Measurements from ENCODE around the gene BTN1A1. TPM values are rescaled to one million over a fixed set of nuclear protein-coding genes. Genes with fewer than 3 reads are reported as not detected.

Gene BTN1A1
- total and polyA plus RNA-seq, 10 of the 15 experiments (the other 5 are each of a cell fraction or from before 2014, with no cell fraction given) = 0.05 to 2.2 (median 0.87) TPM

DNA sequence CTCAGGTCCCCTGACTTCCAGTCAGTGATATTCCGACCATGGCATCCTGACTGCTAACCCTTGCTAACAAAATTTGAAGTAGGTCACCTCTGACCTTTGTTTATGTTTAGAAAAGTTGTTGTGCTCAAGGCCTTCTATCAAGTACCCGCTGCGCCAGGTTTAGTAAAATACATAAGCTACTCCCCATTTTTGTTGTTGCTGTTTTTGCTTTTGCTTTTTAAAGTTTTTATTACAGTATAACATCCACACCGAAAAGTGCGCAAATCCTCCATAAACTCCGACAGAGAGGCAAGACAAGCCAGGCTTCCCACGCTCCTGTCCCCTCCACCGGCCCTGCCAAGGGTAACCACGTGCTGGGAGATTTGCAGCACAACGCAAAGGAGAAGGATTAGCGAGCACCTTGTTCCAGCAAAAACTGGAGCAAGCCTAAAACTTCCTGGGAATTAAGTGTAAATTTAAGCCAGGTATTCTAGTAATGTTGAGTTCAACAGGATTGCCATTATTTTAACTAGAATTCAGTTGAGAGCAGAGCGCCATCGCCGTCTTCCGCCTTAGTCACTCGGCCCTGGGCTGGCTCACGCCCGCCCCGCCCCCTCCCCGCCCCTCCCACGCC is 20.2 kb downstream of the BTN1A1 start (continued):
- TF ChIP-seq, protein P1, sequence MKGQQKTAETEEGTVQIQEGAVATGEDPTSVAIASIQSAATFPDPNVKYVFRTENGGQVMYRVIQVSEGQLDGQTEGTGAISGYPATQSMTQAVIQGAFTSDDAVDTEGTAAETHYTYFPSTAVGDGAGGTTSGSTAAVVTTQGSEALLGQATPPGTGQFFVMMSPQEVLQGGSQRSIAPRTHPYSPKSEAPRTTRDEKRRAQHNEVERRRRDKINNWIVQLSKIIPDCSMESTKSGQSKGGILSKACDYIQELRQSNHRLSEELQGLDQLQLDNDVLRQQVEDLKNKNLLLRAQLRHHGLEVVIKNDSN (IDR thresholded peaks at IDR 0.05; ENCODE audit: borderline replicate concordance, extremely low read length, insufficient read depth, low read depth, low read length) = peak; percentile 24
- TF ChIP-seq CBX3 (IDR thresholded peaks at IDR 0.05; ENCODE audit: borderline replicate concordance, low read depth) (no peak), SPI1 (IDR thresholded peaks at IDR 0.05; ENCODE audit: borderline replicate concordance, insufficient read depth, low read depth, low read length) (no peak), TCF3 (IDR thresholded peaks at IDR 0.05; ENCODE audit: borderline replicate concordance, insufficient read depth, low read depth, low read length) (0 out of 2 replicates have a peak, but pooled peaks have one; percentile 1), TAF1 (IDR thresholded peaks at IDR 0.05; ENCODE audit: borderline replicate concordance, low read depth, low read length) (peak; percentile 7; the same call in 1 of the 2 replicates), SREBF2 (IDR thresholded peaks at IDR 0.05; ENCODE audit: low read length) (no peak), EGR1 (IDR thresholded peaks at IDR 0.05; ENCODE audit: borderline replicate concordance in 1 of 2, low read depth in 2 of 2, low read length in 2 of 2) (peak in 1 of 2 experiments; percentile 8; a peak in 1 of 3 replicates), IKZF1 (conservative IDR thresholded peaks at IDR 0.05) (peak; percentile 29), MYC (IDR thresholded peaks at IDR 0.05; ENCODE audit: insufficient read depth, insufficient read length, insufficient replicate concordance, low read length, severe bottlenecking) (peak; percentile 64), CHD1 (IDR thresholded peaks at IDR 0.05; ENCODE audit: low read depth, low read length) (no peak), MEF2B (IDR thresholded peaks at IDR 0.05; ENCODE audit: partially characterized antibody, poor library complexity, severe bottlenecking) (peak; percentile 11), NRF1 (conservative IDR thresholded peaks at IDR 0.05; ENCODE audit: low read depth, low read length) (no peak)
- TF ChIP-seq, protein P2, sequence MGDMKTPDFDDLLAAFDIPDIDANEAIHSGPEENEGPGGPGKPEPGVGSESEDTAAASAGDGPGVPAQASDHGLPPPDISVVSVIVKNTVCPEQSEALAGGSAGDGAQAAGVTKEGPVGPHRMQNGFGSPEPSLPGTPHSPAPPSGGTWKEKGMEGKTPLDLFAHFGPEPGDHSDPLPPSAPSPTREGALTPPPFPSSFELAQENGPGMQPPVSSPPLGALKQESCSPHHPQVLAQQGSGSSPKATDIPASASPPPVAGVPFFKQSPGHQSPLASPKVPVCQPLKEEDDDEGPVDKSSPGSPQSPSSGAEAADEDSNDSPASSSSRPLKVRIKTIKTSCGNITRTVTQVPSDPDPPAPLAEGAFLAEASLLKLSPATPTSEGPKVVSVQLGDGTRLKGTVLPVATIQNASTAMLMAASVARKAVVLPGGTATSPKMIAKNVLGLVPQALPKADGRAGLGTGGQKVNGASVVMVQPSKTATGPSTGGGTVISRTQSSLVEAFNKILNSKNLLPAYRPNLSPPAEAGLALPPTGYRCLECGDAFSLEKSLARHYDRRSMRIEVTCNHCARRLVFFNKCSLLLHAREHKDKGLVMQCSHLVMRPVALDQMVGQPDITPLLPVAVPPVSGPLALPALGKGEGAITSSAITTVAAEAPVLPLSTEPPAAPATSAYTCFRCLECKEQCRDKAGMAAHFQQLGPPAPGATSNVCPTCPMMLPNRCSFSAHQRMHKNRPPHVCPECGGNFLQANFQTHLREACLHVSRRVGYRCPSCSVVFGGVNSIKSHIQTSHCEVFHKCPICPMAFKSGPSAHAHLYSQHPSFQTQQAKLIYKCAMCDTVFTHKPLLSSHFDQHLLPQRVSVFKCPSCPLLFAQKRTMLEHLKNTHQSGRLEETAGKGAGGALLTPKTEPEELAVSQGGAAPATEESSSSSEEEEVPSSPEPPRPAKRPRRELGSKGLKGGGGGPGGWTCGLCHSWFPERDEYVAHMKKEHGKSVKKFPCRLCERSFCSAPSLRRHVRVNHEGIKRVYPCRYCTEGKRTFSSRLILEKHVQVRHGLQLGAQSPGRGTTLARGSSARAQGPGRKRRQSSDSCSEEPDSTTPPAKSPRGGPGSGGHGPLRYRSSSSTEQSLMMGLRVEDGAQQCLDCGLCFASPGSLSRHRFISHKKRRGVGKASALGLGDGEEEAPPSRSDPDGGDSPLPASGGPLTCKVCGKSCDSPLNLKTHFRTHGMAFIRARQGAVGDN (IDR thresholded peaks at IDR 0.05) = peak; percentile 97
- TF ChIP-seq, protein P3, sequence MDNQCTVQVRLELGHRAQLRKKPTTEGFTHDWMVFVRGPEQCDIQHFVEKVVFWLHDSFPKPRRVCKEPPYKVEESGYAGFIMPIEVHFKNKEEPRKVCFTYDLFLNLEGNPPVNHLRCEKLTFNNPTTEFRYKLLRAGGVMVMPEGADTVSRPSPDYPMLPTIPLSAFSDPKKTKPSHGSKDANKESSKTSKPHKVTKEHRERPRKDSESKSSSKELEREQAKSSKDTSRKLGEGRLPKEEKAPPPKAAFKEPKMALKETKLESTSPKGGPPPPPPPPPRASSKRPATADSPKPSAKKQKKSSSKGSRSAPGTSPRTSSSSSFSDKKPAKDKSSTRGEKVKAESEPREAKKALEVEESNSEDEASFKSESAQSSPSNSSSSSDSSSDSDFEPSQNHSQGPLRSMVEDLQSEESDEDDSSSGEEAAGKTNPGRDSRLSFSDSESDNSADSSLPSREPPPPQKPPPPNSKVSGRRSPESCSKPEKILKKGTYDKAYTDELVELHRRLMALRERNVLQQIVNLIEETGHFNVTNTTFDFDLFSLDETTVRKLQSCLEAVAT (IDR thresholded peaks at IDR 0.05) = peak; percentile 79; the same call in 1 of the 2 replicates
- TF ChIP-seq, protein P4, sequence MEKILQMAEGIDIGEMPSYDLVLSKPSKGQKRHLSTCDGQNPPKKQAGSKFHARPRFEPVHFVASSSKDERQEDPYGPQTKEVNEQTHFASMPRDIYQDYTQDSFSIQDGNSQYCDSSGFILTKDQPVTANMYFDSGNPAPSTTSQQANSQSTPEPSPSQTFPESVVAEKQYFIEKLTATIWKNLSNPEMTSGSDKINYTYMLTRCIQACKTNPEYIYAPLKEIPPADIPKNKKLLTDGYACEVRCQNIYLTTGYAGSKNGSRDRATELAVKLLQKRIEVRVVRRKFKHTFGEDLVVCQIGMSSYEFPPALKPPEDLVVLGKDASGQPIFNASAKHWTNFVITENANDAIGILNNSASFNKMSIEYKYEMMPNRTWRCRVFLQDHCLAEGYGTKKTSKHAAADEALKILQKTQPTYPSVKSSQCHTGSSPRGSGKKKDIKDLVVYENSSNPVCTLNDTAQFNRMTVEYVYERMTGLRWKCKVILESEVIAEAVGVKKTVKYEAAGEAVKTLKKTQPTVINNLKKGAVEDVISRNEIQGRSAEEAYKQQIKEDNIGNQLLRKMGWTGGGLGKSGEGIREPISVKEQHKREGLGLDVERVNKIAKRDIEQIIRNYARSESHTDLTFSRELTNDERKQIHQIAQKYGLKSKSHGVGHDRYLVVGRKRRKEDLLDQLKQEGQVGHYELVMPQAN (conservative IDR thresholded peaks at IDR 0.05) = peak; percentile 65; the same call in 1 of the 2 replicates

Measured in GM12878 (cell line).